GM19372 (cell line): ENCODE data around the gene HRH4.
A peak's percentile ranks its signal among the peaks of the same experiment; 100 is the strongest.

ENCODE experiments used
- ATAC-seq: cut with Tn5 transposase; IDR thresholded peaks from one replicate; pipeline ENCODE4 v1.9.1; 2021; ENCODE audit warnings: mild to moderate bottlenecking, low read depth, moderate library complexity; ENCODE audit not compliant: unreplicated experiment

HRH4 gene

DNA sequence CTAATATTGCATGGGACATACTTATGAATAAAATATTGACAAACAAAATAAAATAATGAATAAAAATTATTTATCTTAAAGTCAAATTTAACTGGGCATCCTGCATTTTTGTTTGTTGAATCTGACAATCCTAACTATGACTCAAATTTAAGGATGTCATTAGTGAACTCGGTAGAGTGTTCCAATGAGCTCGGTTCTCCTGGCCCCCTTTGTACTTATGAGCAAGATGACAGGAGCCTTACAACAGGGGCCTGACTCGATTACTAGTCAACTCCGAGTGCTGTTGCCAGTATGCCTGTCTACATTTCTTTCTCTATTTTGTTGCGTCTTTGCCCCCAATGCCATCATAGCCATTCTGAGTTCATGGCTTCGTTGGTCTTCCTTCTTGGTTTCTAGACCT is 40.3 kb downstream of the HRH4 start:
- no peak for ATAC-seq

DNA sequence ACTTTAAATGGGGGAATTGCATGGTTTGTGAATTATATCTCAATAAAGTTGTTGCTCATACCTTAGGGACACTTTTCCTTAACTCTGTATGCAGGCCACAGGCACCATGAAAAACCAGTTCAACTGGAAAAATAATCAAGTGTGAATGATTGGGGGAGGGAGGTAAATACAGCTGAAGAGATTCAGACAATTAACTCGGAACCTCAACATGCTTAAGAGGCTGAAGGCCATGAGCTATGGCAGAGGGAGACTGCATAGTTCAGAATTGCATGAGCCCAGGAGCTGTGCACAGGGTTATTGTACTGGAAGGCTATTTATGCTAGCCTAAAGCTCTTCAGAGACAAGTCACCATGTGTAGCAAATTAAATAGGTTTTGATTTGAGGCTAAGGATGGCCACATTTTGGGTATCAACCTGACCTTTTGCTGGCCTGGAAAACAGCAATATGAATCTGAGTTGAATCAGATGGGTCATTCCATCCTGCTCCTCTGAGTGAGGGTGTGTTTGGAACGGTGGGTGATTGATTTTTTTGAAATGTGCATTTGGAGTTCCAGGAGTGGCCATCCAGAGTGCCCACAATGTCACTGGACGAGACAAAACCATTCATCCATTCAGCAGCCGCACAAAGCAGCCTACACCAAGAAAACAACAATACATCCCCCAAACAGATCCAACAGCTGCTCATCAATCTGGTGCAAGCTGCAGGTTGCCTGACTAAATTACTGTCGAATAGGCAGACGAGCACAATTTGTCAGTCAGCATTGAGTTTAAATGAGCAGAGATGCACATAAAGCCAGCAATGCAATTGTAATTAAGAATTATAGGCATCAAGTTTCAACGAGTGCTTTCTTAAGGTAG is 42.5 kb downstream of the HRH4 start:
- no peak for ATAC-seq

DNA sequence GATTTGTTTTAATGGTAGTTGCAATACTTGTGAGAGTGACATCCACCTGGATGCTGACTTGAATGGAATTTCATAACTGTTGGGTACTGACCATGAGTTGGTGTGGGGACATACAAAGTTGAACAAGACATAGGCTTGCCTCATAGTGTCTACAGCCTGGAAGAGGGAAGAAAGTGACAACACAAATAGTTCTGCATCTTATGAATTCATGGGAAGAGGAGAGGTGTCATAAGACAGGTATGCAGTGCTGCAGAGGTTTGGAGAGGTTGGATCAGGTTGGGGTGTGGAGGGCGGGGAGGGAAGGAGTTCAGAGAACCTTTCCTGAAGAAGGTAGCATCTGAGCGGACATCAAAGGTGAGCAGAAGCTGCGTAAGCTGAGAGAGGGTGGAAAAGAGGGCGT is 44.0 kb downstream of the HRH4 start:
- ATAC-seq, result no peak

DNA sequence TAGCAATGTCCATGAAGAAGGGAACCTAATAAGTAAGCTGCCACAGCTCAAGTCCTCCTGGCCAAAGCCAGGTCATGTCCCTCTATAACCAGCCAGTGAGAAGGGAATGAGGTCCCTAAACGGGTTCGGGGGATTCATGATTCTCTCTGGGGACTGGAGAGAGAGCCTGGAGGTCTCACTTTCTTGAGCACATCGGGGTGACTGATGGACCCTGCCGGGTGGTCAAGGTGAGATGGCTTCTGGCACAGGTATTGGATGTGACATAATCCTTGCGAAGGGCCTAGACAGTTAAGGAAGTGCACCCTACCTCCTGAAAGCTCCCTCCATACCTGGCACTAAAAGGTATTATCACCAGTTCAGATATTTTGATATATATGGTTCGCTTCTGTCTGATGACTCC is 45.7 kb downstream of the HRH4 start:
- ATAC-seq, result no peak

DNA sequence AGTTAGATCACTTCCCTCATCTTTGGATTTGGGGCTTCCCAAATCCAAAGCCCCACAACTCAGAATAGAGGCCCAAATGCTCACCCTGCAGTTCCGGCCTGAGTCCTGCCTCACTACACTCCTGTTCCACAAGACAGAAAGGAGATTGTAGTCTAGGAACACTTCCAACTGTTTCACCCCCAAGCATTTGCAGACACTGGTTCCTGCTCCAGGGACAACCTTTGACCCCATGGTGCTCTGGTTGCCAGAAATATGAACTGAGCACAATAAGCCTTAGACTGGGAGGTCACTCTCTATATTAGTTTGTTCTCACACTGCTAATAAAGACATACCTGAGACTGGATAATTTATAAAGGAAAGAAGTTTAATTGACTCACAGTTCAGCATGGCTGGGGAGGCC is 49.0 kb downstream of the HRH4 start:
- ATAC-seq, result no peak

DNA sequence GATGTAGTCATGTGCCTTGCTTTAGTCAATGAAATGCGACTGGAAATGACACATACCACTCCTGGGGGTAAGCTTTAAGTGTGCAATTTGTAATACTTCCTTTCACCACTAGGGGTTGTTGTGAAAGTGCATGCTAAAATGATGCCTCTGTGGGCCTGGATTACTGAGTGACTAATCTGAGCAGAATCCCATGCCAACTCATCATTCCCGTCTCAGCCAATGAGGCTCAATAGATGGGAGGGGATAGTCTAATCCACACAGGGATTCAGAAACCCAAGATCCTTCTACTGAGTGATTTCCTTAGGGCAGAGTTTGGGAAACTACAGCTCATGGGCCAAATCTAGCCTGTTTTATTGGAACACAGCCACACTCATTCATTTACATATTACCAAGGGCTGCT is 54.0 kb downstream of the HRH4 start:
- peak; percentile 79 for ATAC-seq

DNA sequence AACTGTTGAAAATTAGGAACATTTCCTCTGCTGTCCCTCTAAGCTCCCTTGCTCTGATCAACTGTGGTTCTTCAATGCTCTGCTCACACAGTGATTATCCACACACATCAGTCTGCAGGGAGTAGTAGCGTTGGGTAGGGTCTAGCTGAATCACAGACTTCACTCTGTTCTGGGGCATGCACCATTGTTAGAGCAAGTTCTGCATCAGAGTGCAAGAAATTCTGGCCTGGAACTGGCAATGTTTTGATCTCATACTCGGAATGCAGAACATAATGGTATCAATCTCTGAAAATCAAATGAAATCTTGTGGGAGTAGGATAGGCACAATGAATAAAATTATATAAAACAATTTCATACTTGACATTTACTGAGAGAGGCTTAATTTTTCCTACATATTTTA is 55.3 kb downstream of the HRH4 start:
- no peak for ATAC-seq

DNA sequence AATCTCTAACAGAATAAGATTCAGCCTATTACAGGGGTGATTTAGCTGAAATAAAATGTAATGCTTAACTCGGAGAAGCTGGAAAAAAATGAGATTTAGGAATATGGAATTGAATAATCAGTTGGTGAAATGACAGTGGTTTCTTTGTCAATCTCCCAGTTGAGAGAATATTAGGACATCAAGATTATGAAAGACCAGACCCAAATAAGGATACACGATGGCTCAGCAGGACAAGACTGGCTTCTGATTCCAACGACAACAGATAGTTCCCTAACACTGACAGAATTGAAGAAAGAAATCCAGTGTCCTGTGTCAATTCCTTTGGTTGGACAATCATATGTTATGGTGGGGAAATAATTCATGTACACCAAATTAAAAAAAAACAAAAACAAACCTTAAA is 55.8 kb downstream of the HRH4 start:
- ATAC-seq, result no peak

DNA sequence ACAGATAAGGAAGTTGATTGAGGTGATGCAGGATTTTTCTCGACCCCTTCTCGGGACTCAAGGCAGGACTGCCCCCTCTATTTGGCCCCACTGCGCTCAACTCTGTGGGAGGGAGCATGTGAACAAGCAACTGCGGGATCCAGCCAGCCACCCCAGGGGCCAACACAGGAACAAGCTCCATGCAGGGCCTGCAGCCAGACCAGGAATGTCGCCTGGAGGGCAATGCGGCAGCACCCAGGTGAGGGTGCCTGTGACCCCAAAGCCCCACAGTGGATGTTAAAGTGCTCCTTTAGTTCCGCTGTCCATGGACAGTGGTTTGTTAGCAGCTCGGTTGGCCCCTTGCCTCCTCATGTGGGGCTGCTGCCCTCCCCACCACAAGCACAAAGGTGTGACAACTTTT is 57.1 kb downstream of the HRH4 start:
- ATAC-seq, result no peak

DNA sequence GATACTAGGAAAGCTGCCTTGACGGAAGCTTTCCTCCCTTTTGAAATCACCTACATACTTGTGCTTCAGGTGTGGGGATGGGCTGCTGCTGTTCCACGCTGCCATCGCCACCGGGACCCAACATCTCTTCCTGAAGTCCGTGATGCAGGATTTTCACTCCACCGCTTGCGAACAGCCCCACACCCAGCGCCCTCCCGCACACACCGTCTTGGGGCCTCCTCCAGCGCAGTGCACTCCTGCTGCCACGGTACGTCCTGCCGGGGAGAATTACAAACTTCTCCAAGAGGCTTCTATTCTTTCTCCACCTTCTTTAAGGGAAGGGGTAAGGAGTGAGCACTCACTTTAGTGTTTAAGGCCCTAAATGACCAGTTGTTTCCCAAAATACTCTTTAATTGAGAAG is 58.2 kb downstream of the HRH4 start:
- no peak for ATAC-seq
